ENCODE measurements around the gene BRIP1. TPM values are rescaled to one million over a fixed set of nuclear protein-coding genes. Genes with fewer than 3 reads are reported as not detected.
A peak's percentile ranks its signal among the peaks of the same experiment; 100 is the strongest.
"Not testable (repeated sequence)": the region's sequence is repeated elsewhere in the genome, so short reads cannot be mapped to it uniquely, and the experiment has no call there.

The BRIP1 gene
- total RNA-seq, 2 experiments from 2014 or later = 23.8 to 30.6 TPM

GRCh38 chr17:61834610-61835009 lies 28.7 kb downstream of the BRIP1 start:
- H3K4me1 Mint-ChIP-seq = no peaks in the 10 kb centered on the region
- ATAC-seq = no peak
- peaks cover 3% of the 10 kb centered on the region for H3K36me3 Mint-ChIP-seq
- no peaks in the 10 kb centered on the region for H3K27me3 Mint-ChIP-seq
- no peak overlapping the region for H3K27ac Mint-ChIP-seq
- CTCF ChIA-PET = interaction anchor here (0.6 kb wide), 1 partner anchor 214 kb away, joined by 5 read pairs; no protein-coding TSS in a partner anchor
- H3K9me3 Mint-ChIP-seq (ENCODE audit: low read depth) = no peaks in the 10 kb centered on the region
- H3K4me3 Mint-ChIP-seq = no peak overlapping the region
- no peak for DNase-seq

DNA sequence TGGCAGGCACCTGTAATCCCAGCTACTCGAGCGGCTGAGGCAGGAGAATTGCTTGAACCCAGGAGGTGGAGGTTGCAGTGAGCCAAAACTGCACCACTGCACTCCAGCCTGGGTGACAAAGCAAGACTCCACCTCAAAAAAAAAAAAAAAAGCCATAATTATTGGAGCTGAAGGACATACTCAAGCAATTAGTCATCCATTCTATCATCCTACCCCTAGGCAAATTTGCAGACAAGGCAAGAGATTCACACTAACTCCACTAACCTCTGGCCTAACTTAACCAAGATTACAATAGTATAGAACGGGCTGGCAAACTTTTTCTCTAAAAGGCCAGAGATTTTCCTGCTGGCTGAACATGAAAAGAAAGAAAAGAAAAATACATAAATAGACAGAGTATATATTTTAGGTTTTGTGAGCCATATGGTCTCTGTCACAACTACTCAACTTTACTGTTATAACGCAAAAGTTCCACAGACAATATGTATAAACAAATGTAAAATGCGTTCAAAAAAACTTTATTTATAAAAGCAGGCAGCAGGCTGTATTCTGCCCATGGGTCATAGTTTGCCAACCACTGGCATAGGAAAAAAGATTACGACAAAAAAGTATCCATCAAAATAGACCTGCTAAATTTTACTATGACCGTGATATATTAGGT lies 29.7 kb downstream of the BRIP1 start:
- Mint-ChIP-seq H3K4me3 (no peak overlapping the region), H3K36me3 (peaks cover 8% of the 10 kb centered on the region), H3K4me1 (no peaks in the 10 kb centered on the region), H3K27me3 (no peaks in the 10 kb centered on the region), H3K9me3 (ENCODE audit: low read depth) (no peaks in the 10 kb centered on the region), H3K27ac (no peak overlapping the region)
- ATAC-seq = no peak
- CTCF ChIA-PET = no interaction called here
- no peak for DNase-seq

- no peak for DNase-seq
- CTCF ChIA-PET = no interaction called here
These were observed 30.9 kb downstream of the BRIP1 start for GRCh38 chr17:61832463-61832862.

DNA sequence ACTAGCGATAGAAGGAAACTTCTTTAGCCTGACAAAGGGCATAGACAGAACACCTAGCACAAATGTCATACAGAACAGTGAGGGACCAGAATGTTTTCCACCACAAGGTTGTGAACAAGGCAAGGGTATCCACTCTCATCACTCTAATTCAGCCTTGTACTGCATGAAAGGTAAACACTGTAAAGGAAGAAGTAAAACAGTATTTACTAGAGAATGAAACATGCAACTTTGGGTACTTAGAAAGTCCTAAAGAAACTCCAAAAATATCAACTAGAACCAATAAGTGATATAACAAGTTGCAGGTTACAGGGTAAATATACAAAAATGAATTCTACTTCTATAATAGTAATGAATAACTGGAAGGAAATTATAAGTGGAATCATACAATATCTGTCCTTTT lies 32.2 kb downstream of the BRIP1 start:
- Mint-ChIP-seq H3K27ac (no peak overlapping the region), H3K4me3 (no peak overlapping the region), H3K27me3 (no peaks in the 10 kb centered on the region), H3K9me3 (ENCODE audit: low read depth) (no peaks in the 10 kb centered on the region), H3K36me3 (peaks cover 30% of the 10 kb centered on the region), H3K4me1 (no peaks in the 10 kb centered on the region)
- no peak for ATAC-seq
- DNase-seq = no peak
- CTCF ChIA-PET = no interaction called here

More at GRCh38 chr17:61832463-61832862, 30.9 kb downstream of the BRIP1 start:
- no peaks in the 10 kb centered on the region for H3K9me3 Mint-ChIP-seq (ENCODE audit: low read depth)
- no peak overlapping the region for H3K4me3 Mint-ChIP-seq
- ATAC-seq = no peak
- no peak overlapping the region for H3K27ac Mint-ChIP-seq
- no peaks in the 10 kb centered on the region for H3K27me3 Mint-ChIP-seq
- H3K4me1 Mint-ChIP-seq = no peaks in the 10 kb centered on the region
- peaks cover 19% of the 10 kb centered on the region for H3K36me3 Mint-ChIP-seq

- Mint-ChIP-seq H3K36me3 (peaks cover 50% of the 10 kb centered on the region), H3K4me3 (no peak overlapping the region), H3K27ac (no peak overlapping the region), H3K4me1 (no peaks in the 10 kb centered on the region), H3K9me3 (ENCODE audit: low read depth) (no peaks in the 10 kb centered on the region), H3K27me3 (no peaks in the 10 kb centered on the region)
- CTCF ChIA-PET = no interaction called here
- DNase-seq (no peak), ATAC-seq (no peak)
These were observed 34.6 kb downstream of the BRIP1 start for GRCh38 chr17:61828694-61829093.

- Mint-ChIP-seq H3K27ac (no peak overlapping the region), H3K4me1 (peaks cover 5% of the 10 kb centered on the region), H3K9me3 (ENCODE audit: low read depth) (no peaks in the 10 kb centered on the region), H3K36me3 (peaks cover 53% of the 10 kb centered on the region), H3K27me3 (no peaks in the 10 kb centered on the region), H3K4me3 (no peak overlapping the region)
- ATAC-seq = no peak
- CTCF ChIA-PET = no interaction called here
- DNase-seq = no peak
These were observed 35.5 kb downstream of the BRIP1 start for GRCh38 chr17:61827649-61828395.

DNA sequence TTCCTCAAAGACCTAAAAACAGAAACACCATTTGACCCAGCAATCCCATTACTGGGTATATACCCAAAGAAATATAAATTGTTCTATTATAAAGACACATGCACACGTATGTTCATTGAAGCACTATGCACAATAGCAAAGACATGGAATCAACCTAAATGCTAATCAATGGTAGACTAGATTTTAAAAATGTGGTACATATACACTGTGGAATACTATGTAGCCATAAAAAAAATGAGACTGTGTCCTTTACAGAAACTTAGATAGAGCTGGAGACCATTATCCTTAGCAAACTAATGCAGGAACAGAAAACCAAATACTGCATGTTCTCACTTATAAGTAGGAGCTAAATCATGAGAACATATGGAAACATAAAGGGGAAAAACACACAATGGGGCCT lies 36.5 kb downstream of the BRIP1 start:
- H3K4me3 Mint-ChIP-seq; DNase-seq; H3K27ac Mint-ChIP-seq; CTCF ChIA-PET; H3K27me3 Mint-ChIP-seq; H3K9me3 Mint-ChIP-seq (ENCODE audit: low read depth); ATAC-seq: not testable (repeated sequence)
- H3K36me3 Mint-ChIP-seq = peaks cover 61% of the 10 kb centered on the region
- peaks cover 12% of the 10 kb centered on the region for H3K4me1 Mint-ChIP-seq

DNA sequence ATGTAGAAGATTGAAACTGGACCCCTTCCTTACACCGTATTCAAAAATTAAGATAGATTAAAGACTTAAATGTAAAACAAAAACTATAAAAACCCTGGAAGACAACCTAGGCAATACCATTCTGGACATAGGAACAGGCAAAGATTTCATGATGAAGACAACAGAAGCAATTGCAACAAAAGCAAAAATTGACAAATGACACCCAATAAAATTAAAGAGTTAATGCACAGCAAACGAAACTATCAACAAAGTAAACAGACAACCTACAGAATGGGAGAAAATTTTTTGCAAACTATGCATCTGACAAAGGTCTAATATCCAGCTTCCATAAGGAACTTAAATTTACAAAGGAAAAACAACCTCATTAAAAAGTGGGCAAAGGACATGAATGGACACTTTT lies 37.1 kb downstream of the BRIP1 start:
- H3K4me3 Mint-ChIP-seq = not testable (repeated sequence)

DNA sequence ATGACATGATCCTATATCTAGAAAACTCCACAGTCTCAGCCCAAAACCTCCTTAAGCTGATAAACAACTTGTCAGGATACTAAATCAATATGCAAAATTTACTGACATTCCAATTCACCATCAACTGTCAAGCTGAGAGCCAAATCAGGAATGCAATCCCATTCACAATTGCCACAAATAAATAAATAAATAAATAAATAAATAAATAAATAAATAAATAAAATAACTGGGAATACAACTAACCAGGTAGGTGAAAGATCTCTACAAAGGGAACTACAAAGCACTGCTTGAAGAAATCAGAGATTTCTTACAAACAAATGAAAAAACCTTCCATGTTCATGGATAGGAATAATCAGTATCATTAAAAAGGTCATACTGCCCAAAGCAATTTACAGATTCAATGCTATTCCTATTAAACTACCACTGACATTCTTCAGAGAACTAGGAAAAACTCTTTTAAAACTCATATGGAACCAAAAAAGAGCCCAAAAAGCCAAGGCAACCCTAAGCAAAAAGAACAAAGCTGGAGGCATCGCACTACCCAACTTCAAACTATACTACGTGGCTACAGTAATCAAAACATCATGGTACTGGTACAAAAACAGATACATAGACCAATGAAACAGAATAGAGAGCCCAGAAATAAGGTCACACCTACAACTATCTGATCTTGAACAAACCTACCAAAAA lies 37.7 kb downstream of the BRIP1 start:
- Mint-ChIP-seq H3K36me3 (peaks cover 69% of the 10 kb centered on the region), H3K27ac (no peak overlapping the region), H3K4me3 (no peak overlapping the region), H3K27me3 (no peaks in the 10 kb centered on the region), H3K4me1 (peaks cover 14% of the 10 kb centered on the region), H3K9me3 (ENCODE audit: low read depth) (peaks cover 2% of the 10 kb centered on the region)
- CTCF ChIA-PET = no interaction called here
- DNase-seq (no peak), ATAC-seq (no peak)

More for the DNA sequence above, 37.1 kb downstream of the BRIP1 start:
- H3K27ac Mint-ChIP-seq; DNase-seq; ATAC-seq; H3K9me3 Mint-ChIP-seq (ENCODE audit: low read depth); H3K27me3 Mint-ChIP-seq; CTCF ChIA-PET: not testable (repeated sequence)
- Mint-ChIP-seq H3K36me3 (peaks cover 66% of the 10 kb centered on the region), H3K4me1 (peaks cover 14% of the 10 kb centered on the region)

GRCh38 chr17:61822326-61823285 lies 40.7 kb downstream of the BRIP1 start:
- H3K4me1 Mint-ChIP-seq = peaks cover 19% of the 10 kb centered on the region
- DNase-seq = no peak
- no peaks in the 10 kb centered on the region for H3K27me3 Mint-ChIP-seq
- no peak overlapping the region for H3K4me3 Mint-ChIP-seq
- CTCF ChIA-PET = no interaction called here
- peaks cover 71% of the 10 kb centered on the region for H3K36me3 Mint-ChIP-seq
- peaks cover 2% of the 10 kb centered on the region for H3K9me3 Mint-ChIP-seq (ENCODE audit: low read depth)
- H3K27ac Mint-ChIP-seq = peak overlapping the region; percentile 71
- no peak for ATAC-seq

GRCh38 chr17:61821655-61822054 lies 41.7 kb downstream of the BRIP1 start:
- CTCF ChIA-PET = no interaction called here
- DNase-seq = no peak
- peaks cover 19% of the 10 kb centered on the region for H3K4me1 Mint-ChIP-seq
- H3K27ac Mint-ChIP-seq = no peak overlapping the region
- H3K27me3 Mint-ChIP-seq = no peaks in the 10 kb centered on the region
- H3K4me3 Mint-ChIP-seq = no peak overlapping the region
- peaks cover 2% of the 10 kb centered on the region for H3K9me3 Mint-ChIP-seq (ENCODE audit: low read depth)
- ATAC-seq = no peak
- peaks cover 68% of the 10 kb centered on the region for H3K36me3 Mint-ChIP-seq

DNA sequence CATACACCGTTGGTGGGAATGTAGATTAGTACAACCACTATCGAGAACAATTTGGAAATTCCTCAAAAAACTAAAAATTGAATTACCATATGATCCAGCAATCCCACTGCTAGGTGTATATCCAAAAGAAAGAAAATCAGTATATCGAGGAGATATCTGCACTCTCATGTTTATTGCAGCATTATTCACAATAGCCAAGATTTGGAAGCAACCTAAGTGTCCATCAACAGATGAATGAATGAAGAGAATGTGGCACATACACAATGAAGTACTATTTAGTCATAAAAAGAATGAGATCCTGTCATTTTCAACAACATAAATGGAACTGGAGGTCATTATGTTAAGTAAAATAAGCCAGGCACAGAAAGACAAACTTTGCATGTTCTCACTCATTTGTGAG lies 44.1 kb downstream of the BRIP1 start:
- ATAC-seq; H3K27ac Mint-ChIP-seq; H3K27me3 Mint-ChIP-seq; H3K4me3 Mint-ChIP-seq; CTCF ChIA-PET; H3K9me3 Mint-ChIP-seq (ENCODE audit: low read depth); DNase-seq: not testable (repeated sequence)
- H3K36me3 Mint-ChIP-seq = peaks cover 54% of the 10 kb centered on the region
- H3K4me1 Mint-ChIP-seq = peaks cover 19% of the 10 kb centered on the region

- CTCF ChIA-PET = no interaction called here
- H3K36me3 Mint-ChIP-seq = peaks cover 52% of the 10 kb centered on the region
- peaks cover 18% of the 10 kb centered on the region for H3K4me1 Mint-ChIP-seq
- no peak overlapping the region for H3K4me3 Mint-ChIP-seq
- no peaks in the 10 kb centered on the region for H3K27me3 Mint-ChIP-seq
- ATAC-seq (no peak), DNase-seq (no peak)
- H3K27ac Mint-ChIP-seq = no peak overlapping the region
- H3K9me3 Mint-ChIP-seq (ENCODE audit: low read depth) = peaks cover 2% of the 10 kb centered on the region
These were observed 45.1 kb downstream of the BRIP1 start for GRCh38 chr17:61818225-61818624.
